Spleen (tissue), 11 donors: Measurements from ENCODE around the gene ST6GALNAC1. TPM values are rescaled to one million over a fixed set of nuclear protein-coding genes. Genes with fewer than 3 reads are reported as not detected.

Experiments used
- DNase-seq: peaks from one replicate; pipeline ENCODE4 v3.0.0-alpha.2; 2020
- H3K27ac ChIP-seq, 8 donors: fragments of 200-600 bp; sonication (generic) in 7 of 8; 1 replicate in 4 of 8; 2 replicates in 4 of 8; pipeline versions ENCODE4 v1.5.0 to v1.8.0; 2016 to 2021; ENCODE audit warnings: inconsistent platforms in 4 of 8, mild to moderate bottlenecking in 4 of 8, moderate library complexity in 1 of 8
- H3K27me3 ChIP-seq, 7 donors: fragments of 200-600 bp; sonication (generic) in 6 of 7; replicated peaks in 1 of 7; 1 replicate in 4 of 7; 2 replicates in 3 of 7; pipeline versions ENCODE4 v1.5.0 to v1.8.0; 2016 to 2021; ENCODE audit warnings: inconsistent platforms in 3 of 7, mild to moderate bottlenecking in 1 of 7
- H3K36me3 ChIP-seq, 6 donors: fragments of 200-600 bp; sonication (generic) in 5 of 6; 1 replicate in 4 of 6; 2 replicates in 2 of 6; pipeline versions ENCODE4 v1.5.0 to v1.8.0; 2016 to 2021; ENCODE audit warnings: inconsistent platforms in 2 of 6
- H3K4me1 ChIP-seq, 6 donors: fragments of 200-600 bp; sonication (generic) in 5 of 6; 1 replicate in 3 of 6; 2 replicates in 3 of 6; pipeline versions ENCODE4 v1.5.0 to v1.8.0; 2016 to 2021; ENCODE audit warnings: inconsistent platforms in 3 of 6
- H3K4me3 ChIP-seq, 8 donors: fragments of 200-600 bp; sonication (generic) in 7 of 8; 1 replicate in 4 of 8; 2 replicates in 4 of 8; pipeline versions ENCODE4 v1.5.0 to v1.8.0; 2016 to 2021; ENCODE audit warnings: inconsistent platforms in 4 of 8, mild to moderate bottlenecking in 4 of 8, moderate library complexity in 2 of 8
- H3K9me3 ChIP-seq, 8 donors: fragments of 200-600 bp; sonication (generic) in 7 of 8; 1 replicate in 4 of 8; 2 replicates in 4 of 8; pipeline versions ENCODE4 v1.5.0 to v1.8.0; 2016 to 2021; ENCODE audit warnings: inconsistent platforms in 4 of 8
- POLR2A ChIP-seq, 3 donors: fragments of 450-650 bp; IDR thresholded peaks; one replicate each; pipeline ENCODE4 v1.5.1; 2017; ENCODE audit warnings: antibody characterized with exemption in 3 of 3, mild to moderate bottlenecking in 1 of 3
- POLR2AphosphoS5 ChIP-seq, 3 donors: sonication (generic); formaldehyde crosslinking; IDR thresholded peaks; one replicate each; pipeline ENCODE4 v1.5.1; 2017; ENCODE audit warnings: antibody characterized with exemption in 3 of 3
- WGBS, 5 donors: extraction: QIAGEN DNeasy Blood & Tissue Kit in 3 of 5; methylation state at CpG; one replicate each; pipeline versions ENCODE4 v1.1.5 to v1.1.7; 2013 to 2018; 5-methylcytosine and 5-hydroxymethylcytosine counted together
- intact Hi-C: fragments of 100-400 bp; cut with DNase I; formaldehyde crosslinking; loops from one replicate; pipeline ENCODE4 v1.15.0; 2023; ENCODE audit warnings: low total_unique reads
- polyA plus RNA-seq, 3 donors: library from polyadenylated mRNA; stranded (reverse); fragments of 200-250 nt; gene quantifications; one replicate each; pipeline ENCODE4 v1.2.1, GENCODE V29; 2013
- total RNA-seq, 7 donors: library from RNA; depleted of rRNA in 3 of 7; stranded (reverse); fragments of >200 nt in 3 of 7; fragmentation: NEBNext Ultra II Directional in 4 of 7; extraction: Animal tissue kit (Norgen Biotek cat#: 25700) in 4 of 7; gene quantifications; one replicate each; pipeline versions ENCODE4 v1.1.0 to v1.2.1, GENCODE V29; 2016 to 2021
- TF ChIP-seq, protein P1 (sequence below), 11 experiments: fragments of 200-600 bp in 7 of 11; fragments of 450-650 bp in 4 of 11; sonication (generic) in 4 of 11; IDR thresholded peaks in 8 of 11; conservative IDR thresholded peaks in 3 of 11; 1 replicate in 7 of 11; 2 replicates in 4 of 11; pipeline versions ENCODE4 v1.4.0 to v1.8.0; 2016 to 2021; ENCODE audit warnings: antibody characterized with exemption in 11 of 11, inconsistent platforms in 4 of 11, mild to moderate bottlenecking in 1 of 11
- donor health status: healthy with polysubstance abuse.
- donor health status: DM: no; HTN: no; CAD: no; lungs with moderate emphysema.
- donor health status: DM: no; HTN: no; CAD: no.
- donor health status: Bipolar disorder and iron deficiency.
- donor health status: healthy.
- donor health status: DM: no; HTN: no; CAD: no.
- donor health status: DM: yes; HTN: yes; CAD: no.

ST6GALNAC1 gene
- total and polyA plus RNA-seq, 10 donors: 2.3 to 25.3 (median 12.9) TPM

DNA sequence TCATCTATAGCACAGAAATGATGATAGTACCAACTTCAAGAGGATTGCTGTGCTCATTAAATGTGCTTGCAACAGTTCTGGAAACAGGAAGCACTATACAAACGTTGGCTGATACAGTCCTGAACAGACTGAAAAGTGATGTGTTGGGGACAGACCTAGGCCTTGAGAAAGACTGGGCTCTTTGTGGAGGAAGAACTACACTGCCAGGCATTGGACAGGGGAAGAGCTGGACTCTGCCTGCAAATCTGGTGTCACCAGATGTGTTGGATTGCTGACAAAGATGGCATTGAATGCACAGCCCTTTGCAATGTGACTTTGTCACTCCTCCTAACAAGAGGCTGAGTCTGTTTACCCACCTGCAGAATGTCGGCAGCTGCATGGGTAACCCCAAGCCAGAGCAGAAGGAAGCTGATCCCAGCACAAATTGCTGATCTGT is 45.5 kb downstream of the ST6GALNAC1 start:
- WGBS, 5 donors: 0 to 11% (median 10%) methylated on average over 2 of the region's 2 CpGs
- Histone ChIP-seq H3K9me3 (no peaks in the 10 kb centered on the region), H3K27me3 (peaks cover 0 to 19% (median 0%) of the 10 kb centered on the region in 7 donors), H3K27ac (peak overlapping the region in 7 of 8 donors; percentile 18 to 85 (median 76)), H3K4me1 (peaks cover 17 to 52% (median 41%) of the 10 kb centered on the region in 6 donors), H3K4me3 (peak overlapping the region in 1 of 8 donors; percentile 7), H3K36me3 (no peaks in the 10 kb centered on the region)
- no peak for DNase-seq
- intact Hi-C loops: no loop called here
- TF ChIP-seq, protein P1, sequence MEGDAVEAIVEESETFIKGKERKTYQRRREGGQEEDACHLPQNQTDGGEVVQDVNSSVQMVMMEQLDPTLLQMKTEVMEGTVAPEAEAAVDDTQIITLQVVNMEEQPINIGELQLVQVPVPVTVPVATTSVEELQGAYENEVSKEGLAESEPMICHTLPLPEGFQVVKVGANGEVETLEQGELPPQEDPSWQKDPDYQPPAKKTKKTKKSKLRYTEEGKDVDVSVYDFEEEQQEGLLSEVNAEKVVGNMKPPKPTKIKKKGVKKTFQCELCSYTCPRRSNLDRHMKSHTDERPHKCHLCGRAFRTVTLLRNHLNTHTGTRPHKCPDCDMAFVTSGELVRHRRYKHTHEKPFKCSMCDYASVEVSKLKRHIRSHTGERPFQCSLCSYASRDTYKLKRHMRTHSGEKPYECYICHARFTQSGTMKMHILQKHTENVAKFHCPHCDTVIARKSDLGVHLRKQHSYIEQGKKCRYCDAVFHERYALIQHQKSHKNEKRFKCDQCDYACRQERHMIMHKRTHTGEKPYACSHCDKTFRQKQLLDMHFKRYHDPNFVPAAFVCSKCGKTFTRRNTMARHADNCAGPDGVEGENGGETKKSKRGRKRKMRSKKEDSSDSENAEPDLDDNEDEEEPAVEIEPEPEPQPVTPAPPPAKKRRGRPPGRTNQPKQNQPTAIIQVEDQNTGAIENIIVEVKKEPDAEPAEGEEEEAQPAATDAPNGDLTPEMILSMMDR (IDR thresholded peaks at IDR 0.05 in 8 of 11, conservative IDR thresholded peaks at IDR 0.05 in 3 of 11): no peak
- TF ChIP-seq POLR2AphosphoS5 (IDR thresholded peaks at IDR 0.05) (peak in 1 of 3 donors; percentile 68), POLR2A (IDR thresholded peaks at IDR 0.05) (no peak)

DNA sequence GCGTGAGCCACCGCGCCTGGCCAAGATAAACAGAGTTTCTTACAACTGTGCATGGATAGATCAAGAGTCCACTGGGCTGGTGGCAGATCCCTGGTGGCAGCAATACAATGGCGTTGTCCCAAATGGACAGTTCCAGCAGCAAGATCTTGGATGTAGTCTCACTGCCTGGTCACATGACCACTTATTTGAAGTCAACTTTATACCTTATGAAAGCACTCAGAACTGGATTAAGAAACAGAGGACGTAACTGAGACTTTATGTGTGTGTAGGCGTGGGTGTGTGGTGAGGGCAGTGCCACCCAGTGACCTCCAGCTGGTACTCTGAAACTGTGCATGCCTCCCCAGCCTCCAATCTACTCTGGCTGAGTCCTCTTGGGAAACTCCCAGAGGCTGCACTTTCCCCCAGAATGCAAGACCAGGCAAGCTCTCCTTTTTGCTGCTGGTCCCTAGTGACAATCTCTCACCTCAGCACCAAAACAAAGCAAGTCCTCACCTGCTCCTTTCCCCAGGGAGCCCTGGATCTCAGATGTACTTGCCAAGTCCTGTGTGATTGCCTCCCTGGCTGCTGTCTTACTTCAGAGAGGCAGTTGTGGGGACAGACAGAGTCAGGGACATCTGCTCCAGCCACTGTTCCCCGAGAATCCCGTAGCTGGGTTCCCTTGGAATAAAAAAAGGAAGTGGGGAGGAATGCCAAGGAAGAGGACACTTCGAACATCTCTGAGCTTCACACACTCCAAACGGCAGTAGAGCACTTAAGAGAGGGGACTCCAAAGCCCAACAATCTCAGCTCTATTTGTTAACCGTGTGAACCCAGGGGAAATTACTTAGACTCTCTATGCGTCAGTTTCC is 46.2 kb downstream of the ST6GALNAC1 start:
- DNase-seq: no peak
- H3K27ac ChIP-seq: peak overlapping the region in 7 of 8 donors; percentile 18 to 85 (median 76)
- no peaks in the 10 kb centered on the region for H3K36me3 ChIP-seq
- H3K9me3 ChIP-seq: no peaks in the 10 kb centered on the region
- peaks cover 0 to 19% (median 0%) of the 10 kb centered on the region in 7 donors for H3K27me3 ChIP-seq
- intact Hi-C loops: no loop called here
- peaks cover 17 to 52% (median 41%) of the 10 kb centered on the region in 6 donors for H3K4me1 ChIP-seq
- H3K4me3 ChIP-seq: peak overlapping the region in 1 of 8 donors; percentile 7
- TF ChIP-seq, protein P1 (IDR thresholded peaks at IDR 0.05 in 8 of 11, conservative IDR thresholded peaks at IDR 0.05 in 3 of 11): no peak
- TF ChIP-seq POLR2A (IDR thresholded peaks at IDR 0.05) (no peak), POLR2AphosphoS5 (IDR thresholded peaks at IDR 0.05) (no peak)
- 47 to 69% (median 55%) methylated on average over 12 of the region's 12 CpGs for whole genome bisulfite sequencing, 5 donors

DNA sequence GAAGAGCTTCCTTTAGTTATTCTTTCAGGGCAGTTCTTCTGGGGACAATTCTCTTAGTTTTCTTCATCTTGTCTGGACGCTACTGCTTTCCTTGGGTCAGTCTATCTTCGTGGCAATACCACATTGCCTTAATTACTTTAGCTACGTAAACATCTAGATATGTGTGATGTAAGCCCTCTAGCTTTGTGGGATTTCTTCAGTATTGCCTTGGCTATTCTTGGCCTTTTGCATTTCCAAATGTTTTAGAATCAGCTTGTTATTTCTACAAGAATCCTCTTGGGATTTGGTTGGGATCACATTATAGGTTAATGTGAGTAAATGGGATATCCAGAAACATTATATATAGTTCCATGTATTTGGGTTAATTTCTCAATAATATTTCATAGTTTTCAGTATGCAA is 48.9 kb downstream of the ST6GALNAC1 start:
- no peaks in the 10 kb centered on the region for H3K9me3 ChIP-seq
- intact Hi-C loops: no loop called here
- whole genome bisulfite sequencing, 5 donors: 78 to 94% (median 82%) methylated on average over 3 of the region's 3 CpGs
- peaks cover 0 to 12% (median 0%) of the 10 kb centered on the region in 7 donors for H3K27me3 ChIP-seq
- no peak overlapping the region for H3K4me3 ChIP-seq
- H3K36me3 ChIP-seq: no peaks in the 10 kb centered on the region
- H3K27ac ChIP-seq: no peak overlapping the region
- H3K4me1 ChIP-seq: peaks cover 10 to 26% (median 22%) of the 10 kb centered on the region in 6 donors
- TF ChIP-seq POLR2AphosphoS5 (IDR thresholded peaks at IDR 0.05): no peak
- no peak for TF ChIP-seq POLR2A (IDR thresholded peaks at IDR 0.05)
- TF ChIP-seq, protein P1 (IDR thresholded peaks at IDR 0.05 in 8 of 11, conservative IDR thresholded peaks at IDR 0.05 in 3 of 11): no peak
- DNase-seq: no peak

DNA sequence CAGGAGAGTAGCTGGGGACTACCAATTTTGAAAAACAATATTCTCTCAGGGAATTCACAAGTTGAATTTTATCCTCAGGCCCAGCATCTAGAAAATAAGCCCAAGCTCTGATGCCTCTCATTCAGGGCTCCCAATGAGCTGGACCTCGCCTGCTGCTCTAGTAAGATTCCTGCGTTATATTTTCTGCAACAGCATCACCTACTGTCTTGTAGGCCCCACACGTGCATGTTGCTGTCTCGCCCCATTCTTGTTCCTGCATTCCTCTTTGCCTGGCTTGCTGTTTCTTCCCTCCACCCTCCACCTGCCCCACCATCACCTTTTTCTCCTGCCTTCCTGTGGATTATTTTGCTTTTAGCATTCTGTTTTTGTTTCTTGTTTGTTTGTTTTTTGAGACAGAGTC is 49.6 kb downstream of the ST6GALNAC1 start:
- 74 to 87% (median 86%) methylated on average over 4 of the region's 4 CpGs for WGBS, 5 donors
- Histone ChIP-seq H3K9me3 (no peaks in the 10 kb centered on the region), H3K27ac (no peak overlapping the region), H3K36me3 (no peaks in the 10 kb centered on the region), H3K4me3 (no peak overlapping the region), H3K27me3 (peaks cover 0 to 19% (median 0%) of the 10 kb centered on the region in 7 donors), H3K4me1 (peaks cover 8 to 20% (median 18%) of the 10 kb centered on the region in 6 donors)
- TF ChIP-seq POLR2A (IDR thresholded peaks at IDR 0.05): no peak
- TF ChIP-seq, protein P1 (IDR thresholded peaks at IDR 0.05 in 8 of 11, conservative IDR thresholded peaks at IDR 0.05 in 3 of 11): no peak
- DNase-seq: no peak
- intact Hi-C loops: no loop called here
